ENCODE data around the gene CDH4. TPM values are rescaled to one million over a fixed set of nuclear protein-coding genes. Genes with fewer than 3 reads are reported as not detected.

CDH4 gene
- total RNA-seq, 1 experiment from 2014 or later: not detected

DNA sequence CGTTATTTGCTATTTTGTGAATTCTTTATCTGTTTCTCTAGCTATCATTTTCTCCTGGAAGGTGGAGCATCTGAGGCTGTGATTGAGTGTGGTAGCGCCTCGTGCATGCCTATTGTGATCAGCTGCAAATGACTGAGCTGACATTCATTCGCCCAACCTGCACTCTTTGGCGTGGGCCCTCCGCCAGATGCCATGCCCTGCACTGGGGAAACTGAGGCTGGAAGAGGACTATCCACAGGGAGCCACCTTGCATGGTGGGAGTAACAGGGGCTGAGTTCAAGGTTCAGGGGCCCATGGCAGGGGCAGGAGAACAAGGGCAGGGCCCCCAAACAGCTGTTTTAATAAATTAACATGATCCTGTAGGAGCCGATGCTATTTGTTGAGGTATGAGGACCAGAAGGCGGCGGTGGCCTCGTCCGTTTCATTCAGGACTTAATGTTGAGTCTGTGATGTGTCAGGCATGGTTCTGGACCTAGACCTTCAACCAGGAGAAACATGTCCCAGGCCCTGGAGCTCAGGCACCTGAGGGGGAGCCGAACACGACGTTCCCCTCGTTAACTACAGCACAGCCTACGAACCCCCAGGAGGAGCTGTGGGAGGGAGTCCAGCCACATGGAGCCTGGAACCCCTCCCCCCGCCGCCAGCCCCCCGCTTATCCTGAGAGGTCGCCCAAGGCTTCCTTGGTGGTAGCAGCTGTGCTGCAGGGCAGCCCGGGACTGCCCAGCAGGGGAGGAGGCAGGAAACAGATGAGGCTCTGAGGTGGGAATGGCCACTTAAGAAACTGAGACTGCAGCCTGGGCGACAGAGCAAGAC lies 242.9 kb downstream of the CDH4 start:
- no TSS peak for BruUV-seq (replicated peaks)
- H3K27me3 ChIP-seq (replicated peaks; ENCODE audit: control insufficient read depth, insufficient read depth, low read length): no peaks in the 10 kb centered on the region
- peak in 1 of 2 experiments; percentile 32 for DNase-seq
- ChIA-PET POLR2A (no interaction called here), CTCF (no interaction called here)
- Mint-ChIP-seq H3K4me1 (ENCODE audit: low read depth, unreplicated experiment) (no peaks in the 10 kb centered on the region), H3K9me3 (ENCODE audit: unreplicated experiment) (no peaks in the 10 kb centered on the region), H3K27me3 (ENCODE audit: insufficient read depth, unreplicated experiment) (peaks cover 11% of the 10 kb centered on the region), H3K27ac (ENCODE audit: unreplicated experiment) (no peak overlapping the region), H3K36me3 (ENCODE audit: insufficient read depth, unreplicated experiment) (no peaks in the 10 kb centered on the region), H3K4me3 (ENCODE audit: unreplicated experiment) (no peak overlapping the region)
- H3K36me3 ChIP-seq (ENCODE audit: control insufficient read depth, insufficient read depth, low read length): no peaks in the 10 kb centered on the region
- 0 out of 2 replicates have a peak, but pooled peaks cover 7% of the 10 kb centered on the region for H3K9me3 ChIP-seq
- peaks cover under 1% of the 10 kb centered on the region; the same call in 1 of the 2 replicates for H3K4me1 ChIP-seq
- H3K4me3 ChIP-seq (ENCODE audit: low read depth, low read length): no peak overlapping the region
- intact Hi-C loops (cut with micrococcal nuclease; ENCODE audit: unreplicated experiment): no loop called here
- TF ChIP-seq, protein P1, sequence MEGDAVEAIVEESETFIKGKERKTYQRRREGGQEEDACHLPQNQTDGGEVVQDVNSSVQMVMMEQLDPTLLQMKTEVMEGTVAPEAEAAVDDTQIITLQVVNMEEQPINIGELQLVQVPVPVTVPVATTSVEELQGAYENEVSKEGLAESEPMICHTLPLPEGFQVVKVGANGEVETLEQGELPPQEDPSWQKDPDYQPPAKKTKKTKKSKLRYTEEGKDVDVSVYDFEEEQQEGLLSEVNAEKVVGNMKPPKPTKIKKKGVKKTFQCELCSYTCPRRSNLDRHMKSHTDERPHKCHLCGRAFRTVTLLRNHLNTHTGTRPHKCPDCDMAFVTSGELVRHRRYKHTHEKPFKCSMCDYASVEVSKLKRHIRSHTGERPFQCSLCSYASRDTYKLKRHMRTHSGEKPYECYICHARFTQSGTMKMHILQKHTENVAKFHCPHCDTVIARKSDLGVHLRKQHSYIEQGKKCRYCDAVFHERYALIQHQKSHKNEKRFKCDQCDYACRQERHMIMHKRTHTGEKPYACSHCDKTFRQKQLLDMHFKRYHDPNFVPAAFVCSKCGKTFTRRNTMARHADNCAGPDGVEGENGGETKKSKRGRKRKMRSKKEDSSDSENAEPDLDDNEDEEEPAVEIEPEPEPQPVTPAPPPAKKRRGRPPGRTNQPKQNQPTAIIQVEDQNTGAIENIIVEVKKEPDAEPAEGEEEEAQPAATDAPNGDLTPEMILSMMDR (IDR thresholded peaks at IDR 0.05; ENCODE audit: insufficient read depth in 1 of 2, low read depth in 1 of 2, low read length in 1 of 2, severe bottlenecking in 1 of 2, unreplicated experiment in 1 of 2): no peak

DNA sequence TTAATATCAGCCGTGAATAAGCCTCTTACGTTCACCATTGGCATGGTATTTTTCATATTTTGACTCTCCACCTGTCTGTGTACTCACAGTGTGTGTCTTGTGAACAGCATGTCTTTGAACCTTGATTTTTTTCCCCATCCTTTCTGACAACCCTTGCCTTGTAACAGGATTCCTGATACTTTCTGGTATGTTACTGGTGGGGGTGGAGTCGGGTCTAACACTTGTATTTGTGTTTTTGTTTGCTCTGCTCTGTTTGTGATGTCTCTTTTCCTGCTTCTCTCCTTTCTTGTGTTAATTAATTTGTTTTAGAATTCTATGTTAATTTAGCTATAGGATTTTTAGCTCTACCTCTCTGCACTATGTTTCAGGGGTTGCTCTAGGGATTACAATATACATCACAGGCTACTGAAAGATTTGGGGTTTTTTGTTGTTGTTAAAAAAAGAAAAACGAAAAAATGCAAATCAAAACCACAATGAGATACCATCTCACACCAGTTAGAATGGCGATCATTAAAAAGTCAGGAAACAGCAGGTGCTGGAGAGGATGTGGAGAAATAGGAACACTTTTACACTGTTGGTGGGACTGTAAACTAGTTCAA lies 245.1 kb downstream of the CDH4 start:
- POLR2A ChIA-PET: no interaction called here
- BruUV-seq (replicated peaks): no TSS peak
- Mint-ChIP-seq H3K9me3 (ENCODE audit: unreplicated experiment) (no peaks in the 10 kb centered on the region), H3K4me3 (ENCODE audit: unreplicated experiment) (no peak overlapping the region), H3K27me3 (ENCODE audit: insufficient read depth, unreplicated experiment) (peaks cover 11% of the 10 kb centered on the region), H3K36me3 (ENCODE audit: insufficient read depth, unreplicated experiment) (no peaks in the 10 kb centered on the region), H3K4me1 (ENCODE audit: low read depth, unreplicated experiment) (peaks cover 7% of the 10 kb centered on the region), H3K27ac (ENCODE audit: unreplicated experiment) (no peak overlapping the region)
- H3K27me3 ChIP-seq (replicated peaks; ENCODE audit: control insufficient read depth, insufficient read depth, low read length): no peaks in the 10 kb centered on the region
- intact Hi-C loops (cut with micrococcal nuclease; ENCODE audit: unreplicated experiment): no loop called here
- H3K9me3 ChIP-seq: 0 out of 2 replicates have a peak, but pooled peaks cover 7% of the 10 kb centered on the region
- CTCF ChIA-PET: no interaction called here
- TF ChIP-seq, protein P1 (IDR thresholded peaks at IDR 0.05; ENCODE audit: insufficient read depth in 1 of 2, low read depth in 1 of 2, low read length in 1 of 2, severe bottlenecking in 1 of 2, unreplicated experiment in 1 of 2): no peak
- no peaks in the 10 kb centered on the region for H3K36me3 ChIP-seq (ENCODE audit: control insufficient read depth, insufficient read depth, low read length)
- H3K4me3 ChIP-seq (ENCODE audit: low read depth, low read length): no peak overlapping the region
- no peak for DNase-seq
- H3K4me1 ChIP-seq: peaks cover 17% of the 10 kb centered on the region

DNA sequence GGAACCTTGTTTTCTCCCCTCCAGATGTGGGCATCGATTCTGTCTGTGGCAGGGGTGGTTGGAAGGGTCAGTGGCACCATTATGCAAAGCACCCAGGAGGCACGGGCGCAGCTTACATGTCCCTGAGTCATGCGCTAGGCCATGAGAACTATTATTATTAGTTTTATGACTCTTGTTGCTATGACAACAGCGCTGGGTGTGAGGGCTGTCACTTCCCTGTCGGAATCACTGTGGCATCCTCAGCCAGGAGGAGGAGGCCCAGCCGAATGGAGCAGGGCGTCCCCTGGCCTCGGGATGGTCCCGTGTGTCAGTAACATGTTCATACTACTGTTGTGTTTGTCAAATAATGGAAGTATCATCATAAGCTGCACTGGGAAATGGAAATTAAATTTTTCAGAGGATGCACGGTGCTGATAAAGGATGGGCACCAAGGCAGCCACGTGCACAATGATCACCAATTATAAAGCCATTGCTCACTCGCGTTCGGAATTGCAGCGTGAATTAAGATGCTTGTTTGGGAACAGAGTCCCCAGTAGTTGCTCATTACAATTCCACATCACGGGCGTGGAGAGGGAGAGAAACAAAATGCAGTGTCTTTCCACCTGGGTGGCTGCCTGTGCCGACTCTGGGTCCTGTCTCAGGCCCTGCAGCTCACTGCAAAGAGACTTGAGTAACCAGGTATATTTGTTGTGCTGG lies 247.9 kb downstream of the CDH4 start:
- no peaks in the 10 kb centered on the region for H3K36me3 Mint-ChIP-seq (ENCODE audit: insufficient read depth, unreplicated experiment)
- Histone ChIP-seq H3K27me3 (replicated peaks; ENCODE audit: control insufficient read depth, insufficient read depth, low read length) (no peaks in the 10 kb centered on the region), H3K4me3 (ENCODE audit: low read depth, low read length) (no peak overlapping the region), H3K9me3 (no peaks in the 10 kb centered on the region), H3K36me3 (ENCODE audit: control insufficient read depth, insufficient read depth, low read length) (no peaks in the 10 kb centered on the region), H3K4me1 (peaks cover 17% of the 10 kb centered on the region)
- H3K27me3 Mint-ChIP-seq (ENCODE audit: insufficient read depth, unreplicated experiment): peaks cover 19% of the 10 kb centered on the region
- BruUV-seq (replicated peaks): no TSS peak
- no peaks in the 10 kb centered on the region for H3K9me3 Mint-ChIP-seq (ENCODE audit: unreplicated experiment)
- H3K27ac Mint-ChIP-seq (ENCODE audit: unreplicated experiment): no peak overlapping the region
- H3K4me1 Mint-ChIP-seq (ENCODE audit: low read depth, unreplicated experiment): peaks cover 7% of the 10 kb centered on the region
- intact Hi-C loops (cut with micrococcal nuclease; ENCODE audit: unreplicated experiment): no loop called here
- no peak for DNase-seq
- CTCF ChIA-PET: no interaction called here
- TF ChIP-seq, protein P1 (IDR thresholded peaks at IDR 0.05; ENCODE audit: insufficient read depth in 1 of 2, low read depth in 1 of 2, low read length in 1 of 2, severe bottlenecking in 1 of 2, unreplicated experiment in 1 of 2): no peak
- no peak overlapping the region for H3K4me3 Mint-ChIP-seq (ENCODE audit: unreplicated experiment)
- POLR2A ChIA-PET: no interaction called here
